Measurements from ENCODE around the gene PRAMEF2. TPM values are rescaled to one million over a fixed set of nuclear protein-coding genes. Genes with fewer than 3 reads are reported as not detected.
"Not testable (repeated sequence)": the region's sequence is repeated elsewhere in the genome, so short reads cannot be mapped to it uniquely, and the experiment has no call there.

PRAMEF2 gene
- total RNA-seq (not detected), polyA plus RNA-seq (not detected)
- long read RNA-seq, donor 1 = 0 reads
- long read RNA-seq, donor 2 = 0 reads
- long read RNA-seq, donor 3 = 0 reads
- long read RNA-seq, donor 4 = 0 reads

GRCh38 chr1:12856786-12857185 is at the start of gene PRAMEF2:
PRAMEF2 (plus strand) TSS chr1:12857086; CDS start chr1:12859010, 1,924 bp downstream.
- WGBS = 73% methylated on average over 2 of the region's 2 CpGs
- ATAC-seq; DNase-seq; H3K27me3 ChIP-seq (ENCODE audit: control insufficient read depth, insufficient read depth); H3K27ac ChIP-seq (ENCODE audit: low read length); H3K4me1 ChIP-seq (ENCODE audit: control insufficient read depth, insufficient read depth, low read length); intact Hi-C loops (cut with DNase I); H3K4me3 ChIP-seq (ENCODE audit: low read length); H3K9me3 ChIP-seq (ENCODE audit: control insufficient read depth, low read length): not testable (repeated sequence)

GRCh38 chr1:12809933-12810332 is 47.0 kb upstream of the PRAMEF2 start:
- intact Hi-C loops (cut with DNase I) = no loop called here
- H3K9me3 ChIP-seq (ENCODE audit: control insufficient read depth, low read length) = no peaks in the 10 kb centered on the region
- no peak overlapping the region for H3K4me3 ChIP-seq (ENCODE audit: low read length)
- H3K4me1 ChIP-seq (ENCODE audit: control insufficient read depth, insufficient read depth, low read length) = no peaks in the 10 kb centered on the region
- 78% methylated on average over 1 of the region's 1 CpG for WGBS
- H3K27me3 ChIP-seq (ENCODE audit: control insufficient read depth, insufficient read depth) = no peaks in the 10 kb centered on the region
- no peak for DNase-seq
- ATAC-seq = no peak
- H3K27ac ChIP-seq (ENCODE audit: low read length) = no peak overlapping the region

- Histone ChIP-seq H3K4me3 (ENCODE audit: low read length) (no peak overlapping the region), H3K9me3 (ENCODE audit: control insufficient read depth, low read length) (no peaks in the 10 kb centered on the region), H3K4me1 (ENCODE audit: control insufficient read depth, insufficient read depth, low read length) (no peaks in the 10 kb centered on the region), H3K27ac (ENCODE audit: low read length) (no peak overlapping the region), H3K27me3 (ENCODE audit: control insufficient read depth, insufficient read depth) (no peaks in the 10 kb centered on the region)
- intact Hi-C loops (cut with DNase I) = no loop called here
- DNase-seq = no peak
- WGBS = 68% methylated on average over 5 of the region's 5 CpGs
- no peak for ATAC-seq
Measured at GRCh38 chr1:12810691-12811408, 46.0 kb upstream of the PRAMEF2 start.

- WGBS = 62% methylated on average over 2 of the region's 2 CpGs
- Histone ChIP-seq H3K27me3 (ENCODE audit: control insufficient read depth, insufficient read depth) (no peaks in the 10 kb centered on the region), H3K4me1 (ENCODE audit: control insufficient read depth, insufficient read depth, low read length) (no peaks in the 10 kb centered on the region), H3K27ac (ENCODE audit: low read length) (no peak overlapping the region), H3K4me3 (ENCODE audit: low read length) (no peak overlapping the region), H3K9me3 (ENCODE audit: control insufficient read depth, low read length) (no peaks in the 10 kb centered on the region)
- ATAC-seq = no peak
- intact Hi-C loops (cut with DNase I) = no loop called here
- DNase-seq = no peak
Measured at GRCh38 chr1:12811409-12811784, 45.5 kb upstream of the PRAMEF2 start.

- WGBS = 72% methylated on average over 6 of the region's 6 CpGs
- H3K4me1 ChIP-seq (ENCODE audit: control insufficient read depth, insufficient read depth, low read length); H3K4me3 ChIP-seq (ENCODE audit: low read length); intact Hi-C loops (cut with DNase I); H3K27ac ChIP-seq (ENCODE audit: low read length); ATAC-seq; H3K9me3 ChIP-seq (ENCODE audit: control insufficient read depth, low read length); DNase-seq; H3K27me3 ChIP-seq (ENCODE audit: control insufficient read depth, insufficient read depth): not testable (repeated sequence)
Measured at GRCh38 chr1:12819061-12819460, 37.8 kb upstream of the PRAMEF2 start.

- ATAC-seq; intact Hi-C loops (cut with DNase I); H3K27me3 ChIP-seq (ENCODE audit: control insufficient read depth, insufficient read depth); H3K4me3 ChIP-seq (ENCODE audit: low read length); H3K4me1 ChIP-seq (ENCODE audit: control insufficient read depth, insufficient read depth, low read length); DNase-seq; H3K9me3 ChIP-seq (ENCODE audit: control insufficient read depth, low read length); H3K27ac ChIP-seq (ENCODE audit: low read length): not testable (repeated sequence)
- WGBS = 55% methylated on average over 3 of the region's 3 CpGs
Measured at GRCh38 chr1:12831310-12831709, 25.6 kb upstream of the PRAMEF2 start, which contains the start of gene PRAMEF11. PRAMEF11 (minus strand) TSS chr1:12831410; CDS start chr1:12828789, 2,621 bp downstream.

GRCh38 chr1:12833251-12833650 is 23.6 kb upstream of the PRAMEF2 start:
- H3K9me3 ChIP-seq (ENCODE audit: control insufficient read depth, low read length); DNase-seq; H3K27ac ChIP-seq (ENCODE audit: low read length); H3K4me1 ChIP-seq (ENCODE audit: control insufficient read depth, insufficient read depth, low read length); H3K4me3 ChIP-seq (ENCODE audit: low read length); intact Hi-C loops (cut with DNase I); H3K27me3 ChIP-seq (ENCODE audit: control insufficient read depth, insufficient read depth); ATAC-seq: not testable (repeated sequence)
- 54% methylated on average over 2 of the region's 2 CpGs for WGBS

GRCh38 chr1:12848620-12849019 is 8.3 kb upstream of the PRAMEF2 start, which contains the start of gene HNRNPCL1:
HNRNPCL1 (minus strand) TSS chr1:12848720; CDS start chr1:12848289, 431 bp downstream.
- H3K27me3 ChIP-seq (ENCODE audit: control insufficient read depth, insufficient read depth); H3K9me3 ChIP-seq (ENCODE audit: control insufficient read depth, low read length); DNase-seq; H3K27ac ChIP-seq (ENCODE audit: low read length); H3K4me1 ChIP-seq (ENCODE audit: control insufficient read depth, insufficient read depth, low read length); intact Hi-C loops (cut with DNase I); ATAC-seq; H3K4me3 ChIP-seq (ENCODE audit: low read length): not testable (repeated sequence)
- WGBS = 88% methylated on average over 7 of the region's 7 CpGs

GRCh38 chr1:12851779-12852178 is 5.1 kb upstream of the PRAMEF2 start:
- intact Hi-C loops (cut with DNase I) = no loop called here
- Histone ChIP-seq H3K27ac (ENCODE audit: low read length) (no peak overlapping the region), H3K4me1 (ENCODE audit: control insufficient read depth, insufficient read depth, low read length) (no peaks in the 10 kb centered on the region), H3K27me3 (ENCODE audit: control insufficient read depth, insufficient read depth) (no peaks in the 10 kb centered on the region), H3K9me3 (ENCODE audit: control insufficient read depth, low read length) (no peaks in the 10 kb centered on the region), H3K4me3 (ENCODE audit: low read length) (no peak overlapping the region)
- 59% methylated on average over 4 of the region's 4 CpGs for WGBS
- ATAC-seq = no peak
- no peak for DNase-seq

- intact Hi-C loops (cut with DNase I); H3K27ac ChIP-seq (ENCODE audit: low read length); ATAC-seq: not testable (repeated sequence)
Measured at GRCh38 chr1:12863131-12863880, 6.4 kb downstream of the PRAMEF2 start.

GRCh38 chr1:12878453-12878852 is 21.6 kb downstream of the PRAMEF2 start:
- H3K4me3 ChIP-seq (ENCODE audit: low read length); H3K27me3 ChIP-seq (ENCODE audit: control insufficient read depth, insufficient read depth); H3K27ac ChIP-seq (ENCODE audit: low read length); ATAC-seq; intact Hi-C loops (cut with DNase I); H3K4me1 ChIP-seq (ENCODE audit: control insufficient read depth, insufficient read depth, low read length); DNase-seq; H3K9me3 ChIP-seq (ENCODE audit: control insufficient read depth, low read length): not testable (repeated sequence)
- 86% methylated on average over 3 of the region's 4 CpGs for WGBS

More at GRCh38 chr1:12863131-12863880, 6.4 kb downstream of the PRAMEF2 start:
- not testable (repeated sequence) for H3K4me3 ChIP-seq (ENCODE audit: low read length); H3K9me3 ChIP-seq (ENCODE audit: control insufficient read depth, low read length); H3K4me1 ChIP-seq (ENCODE audit: control insufficient read depth, insufficient read depth, low read length); DNase-seq; H3K27me3 ChIP-seq (ENCODE audit: control insufficient read depth, insufficient read depth)
- WGBS = 85% methylated on average over 4 of the region's 7 CpGs

Data from right cardiac atrium (tissue), 5 donors.